OCI-LY7 (cell line): ENCODE data around the gene CD274.

Experiments used
- EZH2phosphoT487 ChIP-seq: fragments of 200-600 bp; sonication (generic); IDR thresholded peaks from 2 replicates; pipeline ENCODE4 v1.6.1; 2018; ENCODE audit warnings: low read depth, borderline replicate concordance, mild to moderate bottlenecking, mixed run types, antibody characterized with exemption, low read length, moderate library complexity, mixed read lengths
- TF ChIP-seq, protein P1 (sequence below): fragments of 200-600 bp; sonication (generic); conservative IDR thresholded peaks from 2 replicates; pipeline ENCODE4 v1.5.1; 2014; ENCODE audit warnings: mild to moderate bottlenecking, antibody characterized with exemption, low read length, moderate library complexity, mixed read lengths

DNA sequence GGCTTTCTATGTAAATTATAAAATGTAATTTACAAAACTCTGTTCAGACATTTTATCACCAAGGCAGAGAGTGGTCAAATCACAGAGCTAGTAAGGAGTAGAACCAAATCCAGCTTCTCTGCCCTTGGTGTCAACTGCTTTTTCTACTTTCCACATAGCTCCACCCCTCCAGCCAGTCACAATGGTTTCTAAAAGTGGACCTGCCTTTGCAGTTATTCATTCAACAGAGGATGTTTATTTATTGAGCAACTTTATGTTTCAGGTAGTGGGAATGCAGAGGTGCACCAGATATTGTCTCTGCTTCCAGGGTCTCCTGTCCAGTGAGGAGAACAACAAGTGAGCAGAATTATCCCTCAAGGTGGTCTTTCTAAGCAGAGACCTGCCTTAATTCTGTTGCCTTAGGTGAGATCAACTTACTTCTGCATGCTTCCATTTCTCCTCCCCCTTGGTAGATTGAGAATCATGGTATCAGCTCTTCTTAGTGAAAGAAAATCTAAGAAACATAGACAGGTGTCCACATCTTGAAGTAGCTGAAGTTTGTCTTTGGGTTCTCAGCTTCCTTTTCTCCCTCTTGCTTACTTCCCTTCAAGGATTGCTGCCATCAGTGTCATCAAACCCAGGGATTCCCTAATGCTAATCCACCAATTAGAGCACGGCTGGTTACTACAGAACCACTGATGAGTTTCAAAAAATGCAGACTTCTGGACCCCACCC, 42.8 kb downstream of the CD274 start:
- TF ChIP-seq, protein P1, sequence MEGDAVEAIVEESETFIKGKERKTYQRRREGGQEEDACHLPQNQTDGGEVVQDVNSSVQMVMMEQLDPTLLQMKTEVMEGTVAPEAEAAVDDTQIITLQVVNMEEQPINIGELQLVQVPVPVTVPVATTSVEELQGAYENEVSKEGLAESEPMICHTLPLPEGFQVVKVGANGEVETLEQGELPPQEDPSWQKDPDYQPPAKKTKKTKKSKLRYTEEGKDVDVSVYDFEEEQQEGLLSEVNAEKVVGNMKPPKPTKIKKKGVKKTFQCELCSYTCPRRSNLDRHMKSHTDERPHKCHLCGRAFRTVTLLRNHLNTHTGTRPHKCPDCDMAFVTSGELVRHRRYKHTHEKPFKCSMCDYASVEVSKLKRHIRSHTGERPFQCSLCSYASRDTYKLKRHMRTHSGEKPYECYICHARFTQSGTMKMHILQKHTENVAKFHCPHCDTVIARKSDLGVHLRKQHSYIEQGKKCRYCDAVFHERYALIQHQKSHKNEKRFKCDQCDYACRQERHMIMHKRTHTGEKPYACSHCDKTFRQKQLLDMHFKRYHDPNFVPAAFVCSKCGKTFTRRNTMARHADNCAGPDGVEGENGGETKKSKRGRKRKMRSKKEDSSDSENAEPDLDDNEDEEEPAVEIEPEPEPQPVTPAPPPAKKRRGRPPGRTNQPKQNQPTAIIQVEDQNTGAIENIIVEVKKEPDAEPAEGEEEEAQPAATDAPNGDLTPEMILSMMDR, result no peak
- no peak for TF ChIP-seq EZH2phosphoT487
